ENCODE results near the gene PRODH2.

- TF ChIP-seq POLR2AphosphoS5 (IDR thresholded peaks at IDR 0.05; ENCODE audit: borderline replicate concordance, low read depth, low read length) = no peak
- TF ChIP-seq EZH2 (IDR thresholded peaks at IDR 0.05) = no peak
- TF ChIP-seq FOXP2 (optimal IDR thresholded peaks at IDR 0.05; ENCODE audit: control extremely low read depth, extremely low read length, insufficient read depth) = no peak
These were observed 9.9 kb upstream of the PRODH2 start for GRCh38 chr19:35822579-35822978.
